Measurements from ENCODE around the gene TMED8.
A peak's percentile ranks its signal among the peaks of the same experiment; 100 is the strongest.

The TMED8 gene

DNA sequence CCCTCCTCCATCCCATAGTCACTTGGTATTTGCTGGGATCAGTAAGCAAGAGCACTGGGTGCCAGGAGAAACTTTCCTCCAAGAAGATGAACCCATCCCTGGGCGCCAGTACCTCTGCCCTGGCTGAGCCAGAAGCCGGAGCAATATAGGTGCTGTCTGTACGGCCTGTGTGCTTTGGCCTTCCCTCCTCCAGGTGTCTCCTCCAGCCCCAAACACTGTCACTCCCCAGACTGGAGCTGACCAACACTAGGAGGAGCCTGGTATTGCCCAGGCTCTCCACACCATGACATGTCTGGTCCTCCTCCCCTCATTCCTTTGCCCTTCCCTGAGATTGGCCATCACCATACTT lies 51.2 kb downstream of the TMED8 start:
- 97% methylated on average over 3 of the region's 3 CpGs for WGBS (ENCODE audit: insufficient coverage)
- DNase-seq: no peak
- Histone ChIP-seq H3K27ac (ENCODE audit: insufficient read depth in 1 of 2, low read depth in 1 of 2, low read length in 2 of 2, poor library complexity in 1 of 2, severe bottlenecking in 2 of 2) (no peak overlapping the region), H3K9me3 (ENCODE audit: control extremely low read depth in 1 of 5, control insufficient read depth in 4 of 5, insufficient read depth in 2 of 5, low read depth in 1 of 5, low read length in 4 of 5) (no peaks in the 10 kb centered on the region), H3K4me3 (ENCODE audit: control insufficient read depth in 1 of 7, extremely low read depth in 1 of 7, insufficient read depth in 4 of 7, low read depth in 2 of 7, low read length in 6 of 7) (no peak overlapping the region), H3K4me1 (ENCODE audit: control extremely low read depth in 1 of 4, control insufficient read depth in 4 of 4, insufficient read depth in 4 of 4, low read length in 3 of 4) (peaks cover 4 to 11% (median 7%) of the 10 kb centered on the region in 4 experiments), H3K27me3 (replicated peaks in 2 of 5; ENCODE audit: control insufficient read depth in 4 of 5, insufficient read depth in 5 of 5, low read length in 4 of 5) (no peaks in the 10 kb centered on the region), H3K36me3 (ENCODE audit: control insufficient read depth in 4 of 4, insufficient read depth in 4 of 4, low read length in 3 of 4) (peaks cover 0 to 4% (median 2%) of the 10 kb centered on the region in 4 experiments)
- CTCF ChIA-PET: interaction anchor here (0.5 to 2.3 kb wide), 5 partner anchors 10 to 247 kb away, joined by 3 to 6 read pairs (median 3); no protein-coding TSS in a partner anchor
- POLR2A ChIA-PET: no interaction called here

DNA sequence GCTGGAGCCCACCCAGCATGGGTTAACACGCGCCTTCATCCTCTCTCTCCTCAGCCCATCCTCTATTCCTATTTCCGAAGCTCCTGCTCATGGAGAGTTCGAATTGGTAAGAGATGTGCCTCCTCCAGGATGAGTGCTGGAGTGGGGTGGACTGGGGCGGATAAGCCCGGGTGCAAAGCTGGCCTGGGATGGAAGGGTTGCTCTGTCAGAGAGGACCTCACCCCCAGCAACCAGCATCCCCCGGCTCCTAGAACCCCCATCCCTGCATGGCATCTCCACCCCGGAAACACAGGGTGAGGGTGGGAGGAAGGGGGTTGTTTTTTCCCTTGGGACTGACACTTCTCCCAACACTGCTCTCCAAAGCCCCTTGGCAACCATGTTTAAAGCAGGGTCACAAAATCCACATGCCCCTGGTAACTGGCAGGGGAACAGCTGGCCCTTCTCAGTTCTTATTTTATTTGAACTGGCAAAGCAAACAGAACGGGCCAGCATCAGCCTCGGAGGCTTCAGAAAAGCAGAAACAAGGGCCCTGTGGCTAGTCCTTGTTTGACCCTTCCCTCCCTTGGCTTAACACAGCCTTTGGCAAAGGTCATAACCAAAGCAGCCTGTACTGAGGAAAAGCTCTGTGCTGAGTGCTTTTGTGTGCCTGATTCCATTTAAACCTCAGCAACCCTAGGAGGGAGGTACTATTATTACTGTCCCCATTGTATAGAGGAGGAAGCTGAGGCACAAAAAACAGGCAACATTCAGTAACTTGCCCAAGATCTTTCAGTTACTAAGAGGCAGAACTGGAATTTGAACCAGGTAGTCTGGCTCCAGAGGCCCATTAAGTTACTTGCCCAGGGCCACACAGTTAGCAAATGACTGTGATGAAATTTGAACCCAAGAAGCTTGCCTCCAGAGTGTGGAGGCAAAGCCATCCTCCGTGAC lies 51.8 kb downstream of the TMED8 start:
- POLR2A ChIA-PET: no interaction called here
- Histone ChIP-seq H3K4me1 (ENCODE audit: control extremely low read depth in 1 of 4, control insufficient read depth in 4 of 4, insufficient read depth in 4 of 4, low read length in 3 of 4) (peaks cover 4 to 13% (median 8%) of the 10 kb centered on the region in 4 experiments), H3K27me3 (replicated peaks in 2 of 5; ENCODE audit: control insufficient read depth in 4 of 5, insufficient read depth in 5 of 5, low read length in 4 of 5) (no peaks in the 10 kb centered on the region), H3K4me3 (ENCODE audit: control insufficient read depth in 1 of 7, extremely low read depth in 1 of 7, insufficient read depth in 4 of 7, low read depth in 2 of 7, low read length in 6 of 7) (no peak overlapping the region), H3K27ac (ENCODE audit: insufficient read depth in 1 of 2, low read depth in 1 of 2, low read length in 2 of 2, poor library complexity in 1 of 2, severe bottlenecking in 2 of 2) (no peak overlapping the region), H3K9me3 (ENCODE audit: control extremely low read depth in 1 of 5, control insufficient read depth in 4 of 5, insufficient read depth in 2 of 5, low read depth in 1 of 5, low read length in 4 of 5) (no peaks in the 10 kb centered on the region), H3K36me3 (ENCODE audit: control insufficient read depth in 4 of 4, insufficient read depth in 4 of 4, low read length in 3 of 4) (peaks cover 0 to 4% (median 2%) of the 10 kb centered on the region in 4 experiments)
- CTCF ChIA-PET: interaction anchor here (0.5 to 2.3 kb wide), 8 partner anchors 9 to 246 kb away, joined by 3 to 6 read pairs (median 3); no protein-coding TSS in a partner anchor
- WGBS (ENCODE audit: insufficient coverage): 100% methylated on average over 6 of the region's 11 CpGs
- no peak for DNase-seq

DNA sequence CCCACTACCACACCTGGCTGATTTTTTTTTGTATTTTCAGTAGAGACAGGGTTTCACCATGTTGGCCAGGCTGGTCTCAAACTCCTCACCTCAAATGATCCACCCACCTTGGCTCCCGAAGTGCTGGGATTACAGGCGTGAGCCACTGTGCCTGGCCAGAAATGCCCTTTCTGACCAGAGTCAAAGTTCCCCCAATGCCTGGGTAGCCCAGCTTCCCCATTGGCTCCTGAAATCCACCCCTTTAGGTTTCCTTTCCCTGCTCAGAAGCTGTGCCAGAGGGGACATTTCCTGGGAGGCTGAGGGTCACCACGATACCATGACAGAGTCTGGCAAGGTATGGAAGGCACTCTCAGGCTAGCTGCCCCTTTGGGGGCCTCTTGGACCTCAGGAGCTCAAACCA lies 52.6 kb downstream of the TMED8 start:
- no peaks in the 10 kb centered on the region for H3K9me3 ChIP-seq (ENCODE audit: control extremely low read depth in 1 of 5, control insufficient read depth in 4 of 5, insufficient read depth in 2 of 5, low read depth in 1 of 5, low read length in 4 of 5)
- H3K4me1 ChIP-seq (ENCODE audit: control extremely low read depth in 1 of 4, control insufficient read depth in 4 of 4, insufficient read depth in 4 of 4, low read length in 3 of 4): peaks cover 8 to 21% (median 13%) of the 10 kb centered on the region in 4 experiments
- ChIA-PET POLR2A (no interaction called here), CTCF (interaction anchor here (0.6 to 1.5 kb wide), 4 partner anchors 9 to 311 kb away, joined by 3 to 5 read pairs (median 3); no protein-coding TSS in a partner anchor)
- no peak overlapping the region for H3K4me3 ChIP-seq (ENCODE audit: control insufficient read depth in 1 of 7, extremely low read depth in 1 of 7, insufficient read depth in 4 of 7, low read depth in 2 of 7, low read length in 6 of 7)
- H3K27ac ChIP-seq (ENCODE audit: insufficient read depth in 1 of 2, low read depth in 1 of 2, low read length in 2 of 2, poor library complexity in 1 of 2, severe bottlenecking in 2 of 2): no peak overlapping the region
- DNase-seq: no peak
- H3K36me3 ChIP-seq (ENCODE audit: control insufficient read depth in 4 of 4, insufficient read depth in 4 of 4, low read length in 3 of 4): peaks cover 0 to 4% (median 2%) of the 10 kb centered on the region in 4 experiments
- 100% methylated on average over 3 of the region's 3 CpGs for WGBS (ENCODE audit: insufficient coverage)
- H3K27me3 ChIP-seq (replicated peaks in 2 of 5; ENCODE audit: control insufficient read depth in 4 of 5, insufficient read depth in 5 of 5, low read length in 4 of 5): no peaks in the 10 kb centered on the region

DNA sequence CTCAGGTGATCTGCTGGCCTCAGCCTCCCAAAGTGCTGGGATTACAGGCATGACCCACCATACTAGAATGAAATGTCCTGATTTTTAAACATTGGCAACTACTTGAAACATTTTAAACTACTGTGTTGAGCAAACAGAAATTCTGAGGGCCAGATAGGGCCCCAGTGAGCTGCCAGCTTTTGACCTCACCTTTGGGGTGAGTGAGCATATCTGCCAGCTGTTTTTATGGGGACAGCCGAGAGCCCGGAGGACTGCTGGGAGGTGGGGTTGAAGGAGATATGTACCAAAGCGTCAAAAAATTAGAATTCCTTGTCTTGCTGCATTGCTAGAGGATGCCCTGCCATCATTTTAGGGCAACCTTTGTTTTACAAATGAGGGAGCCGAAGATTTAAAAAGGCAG lies 53.3 kb downstream of the TMED8 start:
- ChIA-PET CTCF (interaction anchor here (1.0 kb wide), 1 partner anchor 310 kb away, joined by 3 read pairs; no protein-coding TSS in a partner anchor), POLR2A (no interaction called here)
- Histone ChIP-seq H3K36me3 (ENCODE audit: control insufficient read depth in 4 of 4, insufficient read depth in 4 of 4, low read length in 3 of 4) (peaks cover 0 to 4% (median 2%) of the 10 kb centered on the region in 4 experiments), H3K9me3 (ENCODE audit: control extremely low read depth in 1 of 5, control insufficient read depth in 4 of 5, insufficient read depth in 2 of 5, low read depth in 1 of 5, low read length in 4 of 5) (no peaks in the 10 kb centered on the region), H3K4me3 (ENCODE audit: control insufficient read depth in 1 of 7, extremely low read depth in 1 of 7, insufficient read depth in 4 of 7, low read depth in 2 of 7, low read length in 6 of 7) (no peak overlapping the region), H3K27ac (ENCODE audit: insufficient read depth in 1 of 2, low read depth in 1 of 2, low read length in 2 of 2, poor library complexity in 1 of 2, severe bottlenecking in 2 of 2) (no peak overlapping the region), H3K4me1 (ENCODE audit: control extremely low read depth in 1 of 4, control insufficient read depth in 4 of 4, insufficient read depth in 4 of 4, low read length in 3 of 4) (peaks cover 8 to 22% (median 14%) of the 10 kb centered on the region in 4 experiments), H3K27me3 (replicated peaks in 2 of 5; ENCODE audit: control insufficient read depth in 4 of 5, insufficient read depth in 5 of 5, low read length in 4 of 5) (no peaks in the 10 kb centered on the region)
- DNase-seq: no peak
- 95% methylated on average over 4 of the region's 4 CpGs for WGBS (ENCODE audit: insufficient coverage)

DNA sequence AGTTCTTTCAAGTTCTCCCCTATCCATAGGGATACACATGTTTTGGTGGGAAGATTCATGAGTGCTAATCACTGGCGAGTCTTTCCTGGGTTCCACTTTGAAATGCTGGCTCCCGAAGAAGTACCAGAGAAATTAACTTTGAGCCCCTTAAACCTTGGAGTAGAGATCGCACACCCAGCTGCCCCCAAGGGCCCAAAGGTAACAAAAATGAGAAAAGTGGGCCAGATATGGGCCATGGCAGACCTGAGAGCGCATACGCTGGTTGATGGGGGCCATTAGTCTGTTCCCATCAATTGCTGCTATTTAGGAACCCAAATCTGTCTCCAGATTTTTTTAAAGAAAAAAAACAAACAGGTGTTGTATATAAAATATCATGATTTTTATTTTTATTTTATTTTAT lies 53.9 kb downstream of the TMED8 start:
- H3K36me3 ChIP-seq (ENCODE audit: control insufficient read depth in 4 of 4, insufficient read depth in 4 of 4, low read length in 3 of 4): peaks cover 0 to 4% (median 2%) of the 10 kb centered on the region in 4 experiments
- WGBS (ENCODE audit: insufficient coverage): 100% methylated on average over 2 of the region's 5 CpGs
- DNase-seq: no peak
- ChIA-PET CTCF (no interaction called here), POLR2A (no interaction called here)
- peaks cover 8 to 22% (median 14%) of the 10 kb centered on the region in 4 experiments for H3K4me1 ChIP-seq (ENCODE audit: control extremely low read depth in 1 of 4, control insufficient read depth in 4 of 4, insufficient read depth in 4 of 4, low read length in 3 of 4)
- no peaks in the 10 kb centered on the region for H3K9me3 ChIP-seq (ENCODE audit: control extremely low read depth in 1 of 5, control insufficient read depth in 4 of 5, insufficient read depth in 2 of 5, low read depth in 1 of 5, low read length in 4 of 5)
- H3K27ac ChIP-seq (ENCODE audit: insufficient read depth in 1 of 2, low read depth in 1 of 2, low read length in 2 of 2, poor library complexity in 1 of 2, severe bottlenecking in 2 of 2): no peak overlapping the region
- H3K27me3 ChIP-seq (replicated peaks in 2 of 5; ENCODE audit: control insufficient read depth in 4 of 5, insufficient read depth in 5 of 5, low read length in 4 of 5): no peaks in the 10 kb centered on the region
- H3K4me3 ChIP-seq (ENCODE audit: control insufficient read depth in 1 of 7, extremely low read depth in 1 of 7, insufficient read depth in 4 of 7, low read depth in 2 of 7, low read length in 6 of 7): no peak overlapping the region

DNA sequence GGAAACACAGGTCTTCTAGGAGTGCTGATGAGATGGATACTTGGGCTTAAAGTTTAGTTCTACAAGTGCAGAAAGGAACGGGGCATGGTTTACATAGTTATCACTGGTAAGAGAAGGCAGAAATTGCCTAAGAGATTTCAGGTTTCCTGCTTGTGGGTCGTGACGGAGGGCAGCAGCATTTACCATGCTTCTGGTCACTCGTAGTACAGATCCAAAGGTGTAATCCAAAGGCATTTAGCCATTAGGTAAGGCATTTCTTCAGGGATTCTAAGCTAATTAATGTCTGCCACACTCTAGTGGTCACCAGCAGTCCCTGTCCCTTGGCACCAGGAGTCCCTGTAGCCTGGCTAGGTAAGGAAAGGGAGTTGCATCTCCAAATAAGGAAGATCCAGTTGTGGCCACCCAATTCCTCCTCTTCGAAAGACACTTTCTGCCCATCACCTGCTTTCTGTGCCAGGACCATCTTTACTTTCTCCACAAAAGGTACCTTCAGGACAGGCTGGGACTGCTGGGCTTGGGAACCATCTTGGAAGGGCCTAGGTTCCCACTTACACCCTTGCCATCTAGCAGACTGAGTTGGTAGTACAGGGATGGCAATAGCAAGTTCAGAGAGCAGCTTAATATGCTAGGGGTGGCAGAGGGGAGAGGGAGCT lies 54.5 kb downstream of the TMED8 start:
- peak in 2 of 3 donors; percentile 9 to 13 for DNase-seq
- Histone ChIP-seq H3K27ac (ENCODE audit: insufficient read depth in 1 of 2, low read depth in 1 of 2, low read length in 2 of 2, poor library complexity in 1 of 2, severe bottlenecking in 2 of 2) (peak overlapping the region in 1 of 2 experiments; percentile 93), H3K9me3 (ENCODE audit: control extremely low read depth in 1 of 5, control insufficient read depth in 4 of 5, insufficient read depth in 2 of 5, low read depth in 1 of 5, low read length in 4 of 5) (no peaks in the 10 kb centered on the region), H3K27me3 (replicated peaks in 2 of 5; ENCODE audit: control insufficient read depth in 4 of 5, insufficient read depth in 5 of 5, low read length in 4 of 5) (no peaks in the 10 kb centered on the region), H3K4me1 (ENCODE audit: control extremely low read depth in 1 of 4, control insufficient read depth in 4 of 4, insufficient read depth in 4 of 4, low read length in 3 of 4) (peaks cover 8 to 22% (median 14%) of the 10 kb centered on the region in 4 experiments), H3K36me3 (ENCODE audit: control insufficient read depth in 4 of 4, insufficient read depth in 4 of 4, low read length in 3 of 4) (peaks cover 0 to 4% (median 2%) of the 10 kb centered on the region in 4 experiments), H3K4me3 (ENCODE audit: control insufficient read depth in 1 of 7, extremely low read depth in 1 of 7, insufficient read depth in 4 of 7, low read depth in 2 of 7, low read length in 6 of 7) (peak overlapping the region in 6 of 7 experiments; percentile 76 to 95 (median 88))
- ChIA-PET POLR2A (no interaction called here), CTCF (interaction anchor here (1.1 to 14.2 kb wide), 2 partner anchors 8 to 21 kb away, joined by 3 to 251 read pairs; no protein-coding TSS in a partner anchor)
- WGBS (ENCODE audit: insufficient coverage): 75% methylated on average over 3 of the region's 5 CpGs
